Lower leg skin (tissue), 3 donors: Measurements from ENCODE around the gene MEGF6.
"Not testable (repeated sequence)": the region's sequence is repeated elsewhere in the genome, so short reads cannot be mapped to it uniquely, and the experiment has no call there.

Source experiments
- CTCF ChIP-seq, 3 donors: fragments of 450-650 bp; IDR thresholded peaks; one replicate each; pipeline ENCODE4 v1.5.1; 2016; ENCODE audit warnings: antibody characterized with exemption in 3 of 3, mild to moderate bottlenecking in 3 of 3, moderate library complexity in 2 of 3
- POLR2A ChIP-seq, 2 donors: fragments of 450-650 bp; IDR thresholded peaks; one replicate each; pipeline ENCODE4 v1.6.1; 2016 to 2017; ENCODE audit warnings: antibody characterized with exemption in 2 of 2, mild to moderate bottlenecking in 1 of 2, moderate library complexity in 1 of 2

GRCh38 chr1:3575515-3575914, 35.8 kb downstream of the MEGF6 start:
- TF ChIP-seq POLR2A, CTCF (IDR thresholded peaks at IDR 0.05): not testable (repeated sequence)
